Measurements from ENCODE around the gene LOXL1. TPM values are rescaled to one million over a fixed set of nuclear protein-coding genes. Genes with fewer than 3 reads are reported as not detected.
A peak's percentile ranks its signal among the peaks of the same experiment; 100 is the strongest.

LOXL1 gene
- total and polyA plus RNA-seq, 4 experiments from 2014 or later = 1.6 to 13.1 (median 4.2) TPM

DNA sequence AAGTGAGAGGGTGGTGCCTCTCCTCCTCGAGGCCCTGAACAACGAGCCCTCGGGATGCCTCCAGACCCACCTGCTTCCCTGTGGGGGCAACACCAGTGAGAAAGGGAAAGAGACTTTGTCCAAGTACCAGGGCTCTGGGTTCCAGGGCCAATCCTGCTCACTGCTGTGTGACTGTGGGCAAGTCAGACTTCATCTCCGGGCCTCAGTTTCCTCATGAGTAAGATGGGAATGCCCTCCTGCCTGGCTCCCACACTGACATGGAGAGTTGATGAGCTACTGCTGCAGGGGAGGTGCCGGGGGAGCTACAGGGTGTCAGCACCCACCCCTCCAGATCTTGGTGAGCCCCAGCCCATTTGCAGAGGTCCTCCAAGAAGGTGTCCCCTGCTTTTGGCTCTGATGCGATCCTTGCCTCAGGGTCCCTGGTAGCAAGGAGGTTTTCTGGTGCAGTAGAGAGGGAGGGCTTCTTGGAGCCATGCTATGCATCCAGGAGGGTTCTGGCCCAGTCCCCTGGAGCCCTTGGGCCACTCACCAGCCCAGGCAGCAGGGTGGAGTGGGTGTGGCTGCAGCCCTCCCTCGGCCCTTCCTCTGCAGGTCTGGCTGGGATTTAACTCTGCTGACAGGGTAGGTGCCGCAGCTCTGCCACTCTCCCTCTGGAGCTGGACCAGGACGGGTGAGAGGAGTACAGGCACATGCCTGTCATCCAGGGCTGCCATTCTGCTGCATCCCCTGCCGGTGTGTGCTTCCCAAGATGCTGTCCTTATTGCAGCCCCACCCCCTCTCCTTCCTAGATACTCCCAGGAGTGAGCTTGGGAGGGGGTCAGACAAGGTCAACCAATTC, 26.9 kb downstream of the LOXL1 start:
- Histone ChIP-seq H3K27ac (ENCODE audit: low read depth, low read length) (no peak overlapping the region), H3K36me3 (ENCODE audit: insufficient read depth, low read length) (no peaks in the 10 kb centered on the region), H3K4me1 (ENCODE audit: insufficient read depth, low read length) (peaks cover 9% of the 10 kb centered on the region), H3K27me3 (ENCODE audit: insufficient read depth, low read length) (no peaks in the 10 kb centered on the region), H3K4me3 (ENCODE audit: low read length in 2 of 2) (no peak overlapping the region), H3K9me3 (ENCODE audit: control insufficient read depth in 1 of 2, low read length in 2 of 2) (no peaks in the 10 kb centered on the region)
- Mint-ChIP-seq H3K27me3 (no peaks in the 10 kb centered on the region), H3K4me1 (peaks cover 6 to 29% (median 17%) of the 10 kb centered on the region in 4 donors), H3K36me3 (no peaks in the 10 kb centered on the region), H3K27ac (no peak overlapping the region), H3K9me3 (no peaks in the 10 kb centered on the region), H3K4me3 (no peak overlapping the region)
- CTCF ChIA-PET (ENCODE audit: partially characterized antibody) = interaction anchor here (1.5 to 4.1 kb wide), 4 partner anchors 10 to 26 kb away, joined by 3 to 168 read pairs (median 8); no protein-coding TSS in a partner anchor
- POLR2A ChIA-PET (ENCODE audit: partially characterized antibody) = interaction anchor here (1.1 to 1.5 kb wide), 3 partner anchors 12 to 31 kb away, joined by 3 to 4 read pairs (median 3); no protein-coding TSS in a partner anchor
- intact Hi-C loops (cut with micrococcal nuclease) = no loop called here
- DNase-seq = no peak

DNA sequence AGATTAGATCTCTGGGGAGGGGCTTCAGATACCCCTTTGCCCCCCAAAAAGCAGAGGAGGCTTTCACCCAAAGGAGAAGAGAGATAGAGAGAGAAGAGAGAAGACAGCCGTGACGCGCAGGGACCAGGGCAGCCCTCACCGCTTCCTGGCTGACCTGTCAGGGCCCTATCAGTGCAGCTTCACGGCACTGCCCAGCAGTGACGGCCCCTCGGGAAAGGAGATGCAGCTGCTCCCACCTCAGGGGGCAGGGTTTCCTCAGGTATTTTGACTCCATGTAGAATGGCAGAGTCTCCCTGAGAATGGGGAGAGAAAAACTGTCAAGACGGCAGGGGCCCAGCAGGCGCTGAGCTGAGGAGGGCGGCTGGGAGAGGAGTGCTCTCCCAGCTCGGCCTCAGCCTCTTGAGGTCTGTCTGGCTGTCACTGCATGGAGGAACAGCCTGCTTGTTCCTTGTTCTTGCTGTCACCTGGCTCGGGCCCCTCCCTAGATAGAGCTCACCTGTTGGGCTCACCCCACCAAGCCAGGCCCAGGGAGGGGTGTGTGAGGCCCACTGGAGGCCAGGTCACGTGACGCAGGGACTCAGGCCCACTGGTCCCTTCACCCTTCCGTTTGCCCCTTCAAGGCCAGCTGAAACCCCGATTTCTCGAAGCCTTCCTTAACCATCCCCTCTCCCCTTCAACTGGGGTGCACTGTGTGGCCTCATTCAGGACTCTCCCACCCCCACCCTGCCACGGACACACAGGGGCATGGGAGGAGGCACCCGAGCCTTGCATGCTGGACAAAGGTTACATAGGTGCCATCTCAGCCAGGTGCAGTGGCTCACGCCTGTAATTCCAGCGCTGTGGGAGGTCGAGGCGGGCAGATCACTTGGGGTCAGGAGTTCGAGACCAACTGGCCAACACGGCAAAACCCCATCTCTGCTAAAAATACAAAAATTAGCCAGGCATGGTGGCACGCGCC, 28.2 kb downstream of the LOXL1 start:
- peak in 1 of 5 donors; percentile 16 for DNase-seq
- Histone ChIP-seq H3K9me3 (ENCODE audit: control insufficient read depth in 1 of 2, low read length in 2 of 2) (no peaks in the 10 kb centered on the region), H3K36me3 (ENCODE audit: insufficient read depth, low read length) (no peaks in the 10 kb centered on the region), H3K27ac (ENCODE audit: low read depth, low read length) (no peak overlapping the region), H3K4me1 (ENCODE audit: insufficient read depth, low read length) (peaks cover 22% of the 10 kb centered on the region), H3K27me3 (ENCODE audit: insufficient read depth, low read length) (no peaks in the 10 kb centered on the region), H3K4me3 (ENCODE audit: low read length in 2 of 2) (no peak overlapping the region)
- Mint-ChIP-seq H3K4me3 (no peak overlapping the region), H3K36me3 (no peaks in the 10 kb centered on the region), H3K27ac (no peak overlapping the region), H3K9me3 (no peaks in the 10 kb centered on the region), H3K27me3 (no peaks in the 10 kb centered on the region), H3K4me1 (peaks cover 14 to 41% (median 29%) of the 10 kb centered on the region in 4 donors)
- ChIA-PET POLR2A (ENCODE audit: partially characterized antibody) (interaction anchor here (1.1 to 1.4 kb wide), 2 partner anchors 11 to 32 kb away, joined by 3 to 4 read pairs; no protein-coding TSS in a partner anchor), CTCF (ENCODE audit: partially characterized antibody) (interaction anchor here (1.5 to 4.1 kb wide), 3 partner anchors 12 to 27 kb away, joined by 3 to 168 read pairs (median 10); no protein-coding TSS in a partner anchor)
- intact Hi-C loops (cut with micrococcal nuclease) = no loop called here

DNA sequence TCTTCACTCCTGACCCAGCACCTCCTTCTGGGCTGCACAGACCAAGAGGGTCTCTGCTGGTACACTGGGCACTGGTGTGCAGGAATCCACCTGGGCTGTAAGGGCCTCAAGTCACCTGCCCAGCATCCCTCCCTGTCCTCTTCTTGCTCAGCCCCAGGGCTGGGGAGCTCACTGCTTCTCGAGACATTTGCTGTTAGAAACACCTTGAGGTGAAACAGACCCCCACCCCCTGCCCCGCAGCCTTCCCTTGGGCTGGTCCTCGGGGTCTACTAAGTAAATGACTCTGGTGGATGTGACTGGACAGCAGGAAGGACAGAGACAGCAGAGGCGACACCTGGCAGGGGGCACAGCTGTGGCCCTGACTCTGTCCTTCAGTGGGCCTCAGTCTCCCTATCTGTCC, 29.1 kb downstream of the LOXL1 start:
- H3K36me3 Mint-ChIP-seq = no peaks in the 10 kb centered on the region
- ChIA-PET POLR2A (ENCODE audit: partially characterized antibody) (no interaction called here), CTCF (ENCODE audit: partially characterized antibody) (no interaction called here)
- H3K4me1 Mint-ChIP-seq = peaks cover 18 to 47% (median 34%) of the 10 kb centered on the region in 4 donors
- H3K27me3 Mint-ChIP-seq = no peaks in the 10 kb centered on the region
- Histone ChIP-seq H3K9me3 (ENCODE audit: control insufficient read depth in 1 of 2, low read length in 2 of 2) (no peaks in the 10 kb centered on the region), H3K36me3 (ENCODE audit: insufficient read depth, low read length) (no peaks in the 10 kb centered on the region), H3K27ac (ENCODE audit: low read depth, low read length) (no peak overlapping the region), H3K27me3 (ENCODE audit: insufficient read depth, low read length) (no peaks in the 10 kb centered on the region), H3K4me1 (ENCODE audit: insufficient read depth, low read length) (peaks cover 31% of the 10 kb centered on the region), H3K4me3 (ENCODE audit: low read length in 2 of 2) (no peak overlapping the region)
- no peak for DNase-seq
- H3K4me3 Mint-ChIP-seq = no peak overlapping the region
- peak overlapping the region in 1 of 7 donors; percentile 64 for H3K27ac Mint-ChIP-seq
- no peaks in the 10 kb centered on the region for H3K9me3 Mint-ChIP-seq
- intact Hi-C loops (cut with micrococcal nuclease) = no loop called here

DNA sequence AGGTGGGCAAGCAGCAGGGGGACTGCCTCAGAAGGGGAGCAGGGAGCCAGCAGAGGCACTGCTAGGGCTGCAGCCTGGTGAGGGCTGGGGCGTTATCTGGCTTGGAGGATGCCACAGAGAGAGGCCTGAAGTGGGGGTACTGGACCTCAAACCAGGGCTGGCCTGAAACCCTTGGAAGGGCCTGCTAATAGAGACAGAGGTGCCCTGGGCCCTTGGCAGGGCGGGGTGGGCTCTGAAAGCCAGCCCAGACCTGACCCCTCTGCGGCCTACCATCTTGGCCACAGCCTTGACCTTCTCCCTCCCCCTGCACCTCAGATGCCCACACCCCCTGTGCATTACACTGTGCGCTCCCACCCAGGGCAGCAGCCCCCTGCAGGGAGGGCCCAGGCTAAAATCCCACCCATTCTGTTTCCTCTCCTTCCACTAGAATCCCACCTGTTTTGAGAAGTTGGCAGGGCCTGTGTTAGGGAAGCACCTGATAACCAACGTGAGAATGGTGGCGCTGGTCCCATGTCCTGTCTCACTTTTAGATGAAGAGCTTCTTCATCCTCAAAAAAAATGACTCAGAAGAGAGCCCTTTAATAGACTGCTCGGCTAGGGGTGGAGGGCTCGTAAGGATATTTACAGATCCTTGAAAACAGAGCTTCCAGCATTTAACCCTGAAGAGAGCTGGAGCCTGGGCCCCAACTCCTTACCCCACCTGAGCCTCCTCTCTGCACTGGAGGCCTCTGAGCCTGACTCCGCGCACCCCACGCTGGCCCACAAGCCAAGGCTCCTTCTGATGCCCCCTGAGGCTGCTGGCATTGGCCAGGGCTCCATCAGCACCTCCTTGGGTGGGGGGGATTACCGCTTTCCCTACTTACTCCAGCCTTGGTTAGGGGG, 29.8 kb downstream of the LOXL1 start:
- no peaks in the 10 kb centered on the region for H3K27me3 ChIP-seq (ENCODE audit: insufficient read depth, low read length)
- H3K4me1 Mint-ChIP-seq = peaks cover 20 to 44% (median 34%) of the 10 kb centered on the region in 4 donors
- H3K27ac Mint-ChIP-seq = peak overlapping the region in 2 of 7 donors; percentile 36 to 37

DNA sequence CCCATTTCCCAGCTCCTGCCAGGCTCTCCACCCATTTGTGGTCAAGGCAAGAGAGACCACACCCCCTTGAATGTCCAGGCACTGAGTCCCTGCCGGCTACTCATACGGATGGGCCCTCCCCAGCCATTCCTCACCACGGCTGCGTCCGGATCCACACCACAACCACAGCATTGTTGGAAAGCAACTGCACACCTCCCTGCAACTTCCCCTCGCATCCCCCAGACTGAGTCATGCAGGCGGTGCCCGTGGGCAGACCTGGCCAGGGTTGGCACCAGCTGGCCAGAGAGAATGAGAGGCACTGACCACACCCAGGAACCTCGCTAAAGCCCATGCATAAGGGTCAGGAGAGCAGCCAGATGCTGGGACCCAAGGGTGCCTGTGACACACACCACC, 30.5 kb downstream of the LOXL1 start:
- Histone ChIP-seq H3K9me3 (ENCODE audit: control insufficient read depth in 1 of 2, low read length in 2 of 2) (no peaks in the 10 kb centered on the region), H3K4me1 (ENCODE audit: insufficient read depth, low read length) (peaks cover 26% of the 10 kb centered on the region), H3K4me3 (ENCODE audit: low read length in 2 of 2) (no peak overlapping the region), H3K27me3 (ENCODE audit: insufficient read depth, low read length) (no peaks in the 10 kb centered on the region), H3K36me3 (ENCODE audit: insufficient read depth, low read length) (no peaks in the 10 kb centered on the region), H3K27ac (ENCODE audit: low read depth, low read length) (no peak overlapping the region)
- ChIA-PET POLR2A (ENCODE audit: partially characterized antibody) (interaction anchor here (0.8 to 1.2 kb wide), 2 partner anchors 12 to 29 kb away, joined by 3 read pairs; no protein-coding TSS in a partner anchor), CTCF (ENCODE audit: partially characterized antibody) (interaction anchor here (1.0 to 6.5 kb wide), 4 partner anchors 15 to 34 kb away, joined by 3 to 57 read pairs (median 4); no protein-coding TSS in a partner anchor)
- Mint-ChIP-seq H3K36me3 (no peaks in the 10 kb centered on the region), H3K4me3 (no peak overlapping the region), H3K9me3 (no peaks in the 10 kb centered on the region), H3K4me1 (peaks cover 18 to 40% (median 31%) of the 10 kb centered on the region in 4 donors), H3K27ac (peak overlapping the region in 3 of 7 donors; percentile 37 to 65 (median 63)), H3K27me3 (no peaks in the 10 kb centered on the region)
- intact Hi-C loops (cut with micrococcal nuclease) = no loop called here
- DNase-seq = no peak

More for the DNA sequence above, 29.8 kb downstream of the LOXL1 start:
- H3K4me3 Mint-ChIP-seq = no peak overlapping the region
- intact Hi-C loops (cut with micrococcal nuclease) = no loop called here
- H3K4me1 ChIP-seq (ENCODE audit: insufficient read depth, low read length) = peaks cover 31% of the 10 kb centered on the region
- no peaks in the 10 kb centered on the region for H3K36me3 ChIP-seq (ENCODE audit: insufficient read depth, low read length)
- H3K9me3 Mint-ChIP-seq = no peaks in the 10 kb centered on the region
- no peaks in the 10 kb centered on the region for H3K36me3 Mint-ChIP-seq
- H3K4me3 ChIP-seq (ENCODE audit: low read length in 2 of 2) = no peak overlapping the region
- POLR2A ChIA-PET (ENCODE audit: partially characterized antibody) = interaction anchor here (0.8 to 1.2 kb wide), 2 partner anchors 12 to 28 kb away, joined by 3 read pairs; no protein-coding TSS in a partner anchor
- CTCF ChIA-PET (ENCODE audit: partially characterized antibody) = interaction anchor here (1.0 to 6.5 kb wide), 2 partner anchors 16 to 28 kb away, joined by 4 to 57 read pairs; no protein-coding TSS in a partner anchor
- H3K27me3 Mint-ChIP-seq = no peaks in the 10 kb centered on the region
- H3K27ac ChIP-seq (ENCODE audit: low read depth, low read length) = no peak overlapping the region
- H3K9me3 ChIP-seq (ENCODE audit: control insufficient read depth in 1 of 2, low read length in 2 of 2) = no peaks in the 10 kb centered on the region
- DNase-seq = no peak

DNA sequence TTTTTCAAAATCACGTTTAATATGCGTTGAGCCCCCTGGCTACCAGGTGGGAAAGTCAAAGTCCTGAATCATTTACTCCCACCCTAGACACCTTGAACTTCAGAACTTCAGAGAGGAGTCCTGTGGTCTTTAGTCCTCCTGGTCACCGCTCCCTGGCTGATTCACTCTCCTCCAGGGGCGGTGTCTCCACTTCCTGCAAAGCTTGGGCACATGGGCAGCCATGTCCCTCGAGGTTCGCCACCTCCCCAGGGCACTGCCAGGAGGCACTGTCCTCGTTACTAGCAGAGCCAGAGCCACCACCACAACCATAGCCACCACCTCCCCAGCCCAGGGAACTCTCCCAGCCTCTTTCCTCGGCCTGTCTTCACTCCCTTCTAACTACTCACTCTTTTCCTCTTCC, 31.0 kb downstream of the LOXL1 start:
- DNase-seq = no peak
- CTCF ChIA-PET (ENCODE audit: partially characterized antibody) = interaction anchor here (0.7 to 6.5 kb wide), 5 partner anchors 9 to 35 kb away, joined by 3 to 57 read pairs (median 4); no protein-coding TSS in a partner anchor
- H3K36me3 Mint-ChIP-seq = no peaks in the 10 kb centered on the region
- Histone ChIP-seq H3K27me3 (ENCODE audit: insufficient read depth, low read length) (no peaks in the 10 kb centered on the region), H3K4me1 (ENCODE audit: insufficient read depth, low read length) (peaks cover 26% of the 10 kb centered on the region), H3K9me3 (ENCODE audit: control insufficient read depth in 1 of 2, low read length in 2 of 2) (no peaks in the 10 kb centered on the region), H3K27ac (ENCODE audit: low read depth, low read length) (no peak overlapping the region), H3K36me3 (ENCODE audit: insufficient read depth, low read length) (no peaks in the 10 kb centered on the region), H3K4me3 (ENCODE audit: low read length in 2 of 2) (no peak overlapping the region)
- POLR2A ChIA-PET (ENCODE audit: partially characterized antibody) = interaction anchor here (0.8 to 1.2 kb wide), 2 partner anchors 11 to 30 kb away, joined by 3 read pairs; no protein-coding TSS in a partner anchor
- peaks cover 18 to 40% (median 31%) of the 10 kb centered on the region in 4 donors for H3K4me1 Mint-ChIP-seq
- H3K27me3 Mint-ChIP-seq = no peaks in the 10 kb centered on the region
- H3K4me3 Mint-ChIP-seq = no peak overlapping the region
- H3K9me3 Mint-ChIP-seq = no peaks in the 10 kb centered on the region
- peak overlapping the region in 5 of 7 donors; percentile 43 to 77 (median 65) for H3K27ac Mint-ChIP-seq
- intact Hi-C loops (cut with micrococcal nuclease) = no loop called here

All from CD4-positive, alpha-beta memory T cell (primary cell).